Effector CD8-positive, alpha-beta T cell (primary cell): Measurements from ENCODE around the gene ANXA4.
"Not testable (repeated sequence)": the region's sequence is repeated elsewhere in the genome, so short reads cannot be mapped to it uniquely, and the experiment has no call there.

Experiments used
- DNase-seq: peaks from one replicate; lab custom pipeline; 2025; lab: John Stamatoyannopoulos, UW

Gene ANXA4

GRCh38 chr2:69779258-69780001 is 37.5 kb downstream of the ANXA4 start:
- no peak for DNase-seq

DNA sequence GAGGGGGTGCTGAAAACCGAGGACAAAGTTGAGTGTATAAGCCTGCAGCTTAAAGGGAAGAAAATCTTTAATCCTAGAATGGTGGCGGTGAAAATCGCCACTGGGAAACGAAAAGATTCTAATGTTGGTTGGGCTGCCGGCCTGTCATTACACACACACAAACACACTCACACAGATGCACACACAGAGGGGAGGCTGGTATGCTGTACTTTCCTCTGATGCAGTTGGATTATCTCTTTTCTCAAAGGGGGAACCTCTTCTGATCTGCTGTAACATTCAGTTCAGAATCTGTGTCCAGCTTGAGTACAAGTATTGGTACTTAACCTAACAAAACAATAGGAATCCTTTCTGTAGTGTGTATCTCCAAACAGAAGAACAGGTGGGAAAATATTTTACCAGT is 39.0 kb downstream of the ANXA4 start:
- no peak for DNase-seq

DNA sequence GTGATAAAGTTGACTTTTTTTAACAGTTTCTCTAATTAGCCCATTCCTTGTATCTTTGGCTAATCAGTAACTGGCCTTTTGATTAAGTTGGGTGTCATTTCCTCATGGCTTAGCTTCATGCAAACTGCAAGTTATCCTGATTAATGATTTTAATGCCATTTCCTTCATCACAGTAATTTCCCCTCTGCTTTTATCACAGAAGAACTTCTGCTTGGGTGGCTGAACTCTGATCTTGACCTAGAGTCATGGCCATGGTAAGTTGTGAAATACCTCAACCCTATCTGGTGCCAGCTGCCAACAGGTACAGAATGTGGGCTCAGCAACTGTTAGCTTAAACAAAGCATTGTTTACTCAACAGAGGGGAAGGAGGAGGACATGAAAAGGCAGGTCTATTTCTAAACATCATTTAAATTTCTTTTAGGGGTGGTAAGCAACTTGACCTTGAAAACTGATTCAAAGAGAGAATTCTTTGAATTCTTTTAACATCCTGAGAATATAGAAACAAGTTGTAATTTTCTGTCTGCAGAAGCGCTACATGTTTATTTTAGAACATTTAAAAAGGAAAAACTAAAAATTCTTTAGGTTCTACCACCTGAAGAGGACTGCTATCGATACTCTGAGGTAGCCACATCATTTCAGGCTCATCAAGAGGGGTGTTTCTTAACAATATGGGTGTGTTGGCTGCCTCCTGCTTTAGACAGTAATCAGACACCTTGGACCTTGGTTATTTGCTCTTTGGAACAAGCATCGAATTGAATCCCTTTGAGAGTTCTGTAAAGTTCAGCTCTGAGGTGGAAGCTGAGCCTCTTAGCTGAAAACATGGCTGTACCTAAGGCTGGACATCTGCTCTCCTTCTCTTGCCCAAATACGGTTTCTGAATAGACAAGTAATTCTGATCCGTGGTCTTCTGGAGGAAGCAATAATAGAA is 39.7 kb downstream of the ANXA4 start:
- no peak for DNase-seq

- DNase-seq: no peak
These were observed 42.3 kb downstream of the ANXA4 start for GRCh38 chr2:69784228-69784627.

GRCh38 chr2:69785358-69785757 is 43.4 kb downstream of the ANXA4 start:
- DNase-seq: no peak

DNA sequence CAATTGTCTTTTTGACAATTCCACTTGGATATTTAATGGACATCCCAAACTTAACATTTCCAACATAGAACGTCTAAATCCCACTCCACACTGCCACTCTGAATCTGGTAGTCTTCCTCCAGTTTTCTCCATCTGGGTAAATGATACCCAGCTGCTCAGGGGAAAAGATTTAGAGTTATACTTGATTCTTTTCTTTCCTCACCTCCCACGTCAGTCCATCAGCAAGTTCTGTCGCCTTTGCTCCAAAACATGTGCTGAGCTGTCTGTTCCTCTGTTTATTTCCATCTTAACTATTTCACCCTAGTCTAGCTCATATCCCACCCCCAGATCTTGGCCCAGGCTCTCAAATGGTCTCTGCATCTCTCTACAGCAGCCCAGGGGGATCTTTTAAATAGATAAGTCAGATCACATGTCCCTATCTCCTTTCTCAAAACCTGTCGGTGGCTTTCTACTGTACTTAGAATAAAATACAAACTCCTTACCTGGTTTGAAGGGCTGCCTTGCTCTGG is 44.2 kb downstream of the ANXA4 start:
- DNase-seq: no peak

- DNase-seq: no peak
These were observed 47.3 kb downstream of the ANXA4 start for GRCh38 chr2:69789175-69789721.

DNA sequence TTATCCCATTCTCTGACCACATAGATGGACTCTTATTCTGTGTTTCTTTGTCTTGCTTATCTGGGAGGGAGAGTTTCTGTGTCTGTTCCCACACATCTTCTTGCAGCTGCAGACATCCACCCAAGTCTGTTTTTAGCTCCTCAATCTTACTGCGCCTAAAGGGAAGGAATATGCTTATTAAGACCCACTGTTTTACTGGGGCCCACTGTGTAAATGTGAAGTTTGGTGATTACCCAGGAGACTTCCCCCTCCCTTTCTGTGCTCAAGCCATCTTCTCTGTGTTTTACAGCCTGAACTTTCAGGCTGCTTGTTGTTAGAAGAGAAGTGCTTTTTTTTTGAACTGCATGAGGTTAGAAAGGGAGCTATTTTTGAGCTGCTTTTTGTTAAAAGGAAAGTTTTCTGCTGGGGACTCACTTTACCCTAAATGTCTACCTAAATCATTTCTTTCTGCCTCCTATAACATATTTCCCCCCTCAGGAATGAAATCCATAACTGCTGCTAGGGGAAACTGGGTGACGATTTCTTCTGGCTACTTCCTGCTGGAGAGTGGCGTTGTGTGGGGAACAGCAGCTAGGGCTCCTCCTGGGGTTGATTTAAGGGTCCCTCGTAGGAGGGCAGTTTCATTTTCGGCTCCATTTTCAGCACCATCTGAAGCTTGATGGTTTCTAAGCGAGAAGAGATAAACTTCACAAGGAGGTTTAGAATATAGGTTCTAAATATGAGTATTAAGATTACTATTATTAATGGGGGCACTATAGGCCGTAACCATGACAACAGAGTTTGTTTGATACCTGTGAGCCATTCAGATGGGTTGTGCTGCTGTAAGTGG is 48.1 kb downstream of the ANXA4 start:
- DNase-seq: no peak

- DNase-seq: no peak
These were observed 48.6 kb downstream of the ANXA4 start for GRCh38 chr2:69790601-69790959.

- no peak for DNase-seq
These were observed 49.1 kb downstream of the ANXA4 start for GRCh38 chr2:69791045-69791444.

DNA sequence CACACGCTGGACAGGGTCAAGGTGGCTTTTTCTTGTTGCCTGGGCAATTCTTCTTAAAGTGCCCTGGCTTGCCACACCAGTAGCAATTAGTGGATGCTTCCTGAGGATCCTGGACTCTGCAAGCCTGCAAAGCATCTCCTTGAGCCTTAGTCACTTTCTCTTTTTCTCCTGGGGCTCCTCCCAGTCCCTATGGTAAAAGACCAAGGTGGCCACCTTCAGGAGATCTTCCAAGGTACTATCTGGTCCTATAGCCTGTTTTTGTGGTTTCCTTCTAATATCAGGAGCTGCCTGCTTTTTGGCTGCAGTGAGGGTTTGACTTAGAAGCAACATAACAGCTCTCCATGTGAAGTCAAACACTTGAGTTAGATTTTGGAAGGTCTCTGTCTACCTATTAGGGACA is 54.2 kb downstream of the ANXA4 start:
- DNase-seq: no peak

DNA sequence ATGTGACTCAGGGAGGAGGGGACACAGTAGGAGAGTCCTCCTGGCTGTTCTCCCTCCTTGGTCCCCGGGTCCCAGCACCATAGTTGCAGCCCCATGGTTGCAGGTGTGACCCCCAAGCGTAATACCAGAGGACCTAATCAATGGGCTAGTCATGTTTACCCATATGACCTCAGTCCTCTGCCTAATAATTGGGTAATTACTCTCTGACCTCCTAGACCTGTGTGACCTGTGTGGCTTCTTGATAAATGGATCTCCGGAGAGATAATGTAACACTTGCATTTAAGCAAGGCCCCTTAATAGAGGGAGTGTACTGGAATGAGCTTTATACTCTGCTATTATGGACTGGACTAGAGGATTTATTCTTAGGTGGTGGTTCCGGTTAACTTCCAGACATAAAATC is 55.3 kb downstream of the ANXA4 start:
- no peak for DNase-seq

DNA sequence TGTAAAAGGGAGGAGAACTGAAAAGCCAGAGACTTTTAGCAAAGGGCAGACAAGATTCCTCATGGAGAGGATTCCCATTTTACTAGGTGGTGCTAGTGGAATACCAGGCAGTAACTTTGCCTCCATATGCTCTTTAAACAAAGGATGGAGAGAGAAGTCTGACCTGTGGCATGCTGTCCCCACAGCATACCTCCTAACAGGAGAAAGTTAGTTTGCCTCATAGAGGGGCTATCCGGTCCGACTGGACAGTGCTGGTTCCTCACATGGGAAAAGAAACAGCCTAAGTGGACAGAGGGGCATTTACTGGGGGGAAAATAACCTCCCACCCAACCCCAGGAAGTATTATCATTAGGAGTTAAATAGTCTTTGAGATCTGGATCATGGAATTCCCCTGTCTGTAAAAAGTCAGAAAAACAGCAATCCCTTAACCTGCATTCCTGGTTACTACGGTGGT is 55.9 kb downstream of the ANXA4 start:
- DNase-seq: no peak

GRCh38 chr2:69798290-69798908 is 56.5 kb downstream of the ANXA4 start:
- no peak for DNase-seq

DNA sequence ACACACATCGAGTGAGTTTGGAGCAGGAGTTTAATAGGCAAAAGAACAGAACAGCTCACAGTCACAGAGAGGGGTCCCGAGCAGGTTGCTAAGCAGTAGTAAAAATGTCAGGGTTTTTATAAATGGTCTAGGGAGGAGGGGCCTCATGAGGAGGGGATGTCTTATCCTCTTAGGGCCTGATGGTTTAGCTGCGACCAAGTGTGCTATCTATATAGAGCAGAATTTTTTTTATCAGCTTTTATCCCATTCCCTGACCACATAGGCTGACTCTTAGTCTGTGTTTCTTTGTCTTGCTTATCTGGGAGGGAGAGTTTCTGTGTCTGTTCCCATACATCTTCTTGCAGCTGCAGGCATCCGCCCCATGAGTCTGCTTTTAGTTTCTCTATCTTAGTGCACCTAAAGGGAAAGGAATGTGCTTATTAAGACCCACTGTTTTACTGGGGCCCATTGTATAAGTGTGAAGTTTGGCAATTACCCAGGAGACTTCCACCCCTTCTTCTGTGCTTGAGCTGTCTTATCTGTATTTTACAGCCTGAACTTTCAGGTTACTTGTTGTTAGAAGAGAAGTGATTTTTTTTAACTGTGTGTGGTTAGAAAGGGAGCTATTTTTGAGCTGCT is 57.1 kb downstream of the ANXA4 start:
- DNase-seq: no peak

DNA sequence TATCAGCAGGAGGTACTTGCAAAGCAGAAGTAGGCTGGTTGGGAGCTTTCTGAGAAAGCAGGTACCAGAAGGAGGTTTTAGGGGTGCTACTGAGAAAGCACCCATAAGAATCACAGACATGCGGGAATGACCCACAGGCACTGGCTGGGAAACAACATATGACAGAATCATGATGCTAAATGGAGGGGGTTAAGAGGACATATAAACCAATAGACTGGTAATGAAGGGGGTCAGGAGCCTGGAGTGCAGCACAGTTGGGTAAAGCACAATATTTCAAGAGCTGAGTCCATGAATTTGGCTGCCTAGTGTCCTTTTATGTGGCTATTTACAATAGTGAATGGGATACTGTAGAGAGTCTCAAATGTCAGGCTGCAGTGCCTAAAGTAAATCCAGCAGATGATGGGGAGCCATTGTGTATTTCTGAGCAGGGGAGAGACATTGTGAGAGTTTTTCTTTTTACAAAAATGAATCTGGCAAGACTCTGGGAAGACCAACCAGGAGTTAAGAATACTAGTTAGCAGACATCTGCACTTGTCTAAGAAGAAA is 59.9 kb downstream of the ANXA4 start:
- DNase-seq: no peak

DNA sequence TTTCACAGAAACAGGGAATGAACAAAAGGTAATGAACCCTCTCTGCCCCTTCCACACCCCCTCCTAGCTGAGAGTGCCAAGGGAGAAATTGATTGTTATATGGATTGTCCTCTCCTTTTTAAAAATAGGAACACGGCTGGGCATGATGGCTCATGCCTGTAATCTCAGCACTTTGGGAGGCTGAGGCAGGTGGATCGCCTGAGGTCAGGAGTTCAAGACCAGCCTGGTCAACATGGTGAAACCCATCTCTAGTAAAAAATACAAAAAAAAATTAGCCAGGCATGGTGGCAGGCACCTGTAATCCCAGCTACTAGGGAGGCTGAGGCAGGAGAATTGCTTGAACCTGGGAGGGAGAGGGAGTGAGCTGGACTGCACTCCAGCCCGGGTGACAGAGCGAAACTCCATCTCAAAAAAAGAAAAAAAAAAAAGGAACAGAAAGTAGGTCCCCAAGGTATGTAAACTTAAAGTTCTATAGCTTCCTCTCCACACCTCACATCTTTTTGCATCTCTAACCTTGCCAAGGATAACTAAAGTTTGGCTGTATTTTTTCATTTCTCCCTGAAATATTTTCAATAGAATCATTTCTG is 60.9 kb downstream of the ANXA4 start:
- not testable (repeated sequence) for DNase-seq

DNA sequence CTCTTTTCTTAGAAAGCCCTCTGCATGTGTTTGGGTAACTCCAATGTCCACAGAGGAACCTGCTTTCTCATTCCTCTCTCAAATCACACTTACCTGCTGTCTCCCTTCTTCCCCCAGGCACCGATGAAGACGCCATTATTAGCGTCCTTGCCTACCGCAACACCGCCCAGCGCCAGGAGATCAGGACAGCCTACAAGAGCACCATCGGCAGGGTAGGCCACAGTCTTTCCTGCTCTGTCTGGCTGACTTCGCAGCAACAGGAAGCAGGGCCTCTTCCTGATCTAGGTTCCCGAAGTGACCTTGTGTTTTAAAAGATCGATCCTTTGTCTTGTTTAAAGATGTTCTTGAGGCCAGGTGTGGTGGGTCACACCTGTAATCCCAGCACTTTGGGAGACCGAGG is 62.5 kb downstream of the ANXA4 start:
- no peak for DNase-seq

DNA sequence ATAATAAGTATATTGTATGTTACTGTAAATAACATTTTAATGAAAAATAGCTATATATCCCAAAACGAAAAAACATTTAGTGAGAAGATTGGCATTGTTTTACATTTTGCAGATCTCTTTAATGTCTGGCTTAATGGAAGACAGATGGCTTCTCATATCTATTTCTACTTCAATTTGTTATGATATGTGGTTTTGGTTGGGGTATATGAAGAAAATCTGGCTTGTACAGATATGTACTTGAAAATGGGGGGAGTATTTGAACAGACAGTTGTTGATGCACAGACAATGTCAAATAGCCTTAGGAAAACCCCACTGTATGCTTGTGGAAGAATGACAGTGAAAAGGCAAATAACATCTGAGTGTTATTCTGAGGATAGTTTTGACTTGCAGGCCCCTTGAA is 64.0 kb downstream of the ANXA4 start:
- DNase-seq: no peak
